H54 (cell line): ENCODE measurements around the gene DCST2.

Experiments
- DNase-seq: peaks from one replicate; pipeline ENCODE4 v3.0.0; 2011; ENCODE audit warnings: low spot score, mixed read lengths; ENCODE audit not compliant: insufficient read length
- FAIRE-seq: peaks from 3 replicates; lab custom pipeline; 2011; peaks lifted over from hg19 to GRCh38; lab: Jason Lieb, UNC
- POLR2A ChIP-seq: IDR thresholded peaks from 2 replicates; pipeline ENCODE4 v1.6.1; 2011; ENCODE audit warnings: low read depth, mild to moderate bottlenecking, low read length

DCST2 gene

DNA sequence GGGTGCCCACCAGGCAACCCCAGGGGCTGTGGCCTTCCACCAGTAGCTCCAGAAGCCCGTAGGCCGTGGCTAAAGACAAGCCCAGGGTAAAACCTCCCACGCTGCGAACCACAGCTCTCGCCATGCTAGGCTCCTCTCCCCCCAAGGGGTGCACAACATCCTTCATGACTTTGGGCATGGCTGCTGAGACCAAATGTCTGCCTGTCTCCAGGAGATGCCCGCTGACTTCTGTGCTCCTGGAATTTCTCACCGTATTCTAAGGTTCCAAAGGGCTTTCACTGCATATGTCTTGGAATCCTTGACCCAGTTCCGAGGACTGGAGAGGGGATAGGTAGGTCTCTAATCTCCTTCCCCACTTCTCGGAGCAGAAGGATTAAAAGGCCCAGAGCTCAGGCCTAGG is at the start of gene DCST2, which contains the start of gene DCST1:
Gene DCST2 (minus strand): TSS at position 258 of the 400 bp plus-strand sequence. CDS start 80 bp downstream, at position 178.
Gene DCST1 (plus strand): TSS at position 301 of the 400 bp plus-strand sequence. CDS start 213 bp downstream, outside the sequence.
- DNase-seq (no peak), FAIRE-seq (no peak)
- TF ChIP-seq POLR2A = no peak

GRCh38 chr1:155083052-155083541 is 49.5 kb upstream of the DCST2 start:
- no peak for FAIRE-seq
- no peak for TF ChIP-seq POLR2A
- no peak for DNase-seq

DNA sequence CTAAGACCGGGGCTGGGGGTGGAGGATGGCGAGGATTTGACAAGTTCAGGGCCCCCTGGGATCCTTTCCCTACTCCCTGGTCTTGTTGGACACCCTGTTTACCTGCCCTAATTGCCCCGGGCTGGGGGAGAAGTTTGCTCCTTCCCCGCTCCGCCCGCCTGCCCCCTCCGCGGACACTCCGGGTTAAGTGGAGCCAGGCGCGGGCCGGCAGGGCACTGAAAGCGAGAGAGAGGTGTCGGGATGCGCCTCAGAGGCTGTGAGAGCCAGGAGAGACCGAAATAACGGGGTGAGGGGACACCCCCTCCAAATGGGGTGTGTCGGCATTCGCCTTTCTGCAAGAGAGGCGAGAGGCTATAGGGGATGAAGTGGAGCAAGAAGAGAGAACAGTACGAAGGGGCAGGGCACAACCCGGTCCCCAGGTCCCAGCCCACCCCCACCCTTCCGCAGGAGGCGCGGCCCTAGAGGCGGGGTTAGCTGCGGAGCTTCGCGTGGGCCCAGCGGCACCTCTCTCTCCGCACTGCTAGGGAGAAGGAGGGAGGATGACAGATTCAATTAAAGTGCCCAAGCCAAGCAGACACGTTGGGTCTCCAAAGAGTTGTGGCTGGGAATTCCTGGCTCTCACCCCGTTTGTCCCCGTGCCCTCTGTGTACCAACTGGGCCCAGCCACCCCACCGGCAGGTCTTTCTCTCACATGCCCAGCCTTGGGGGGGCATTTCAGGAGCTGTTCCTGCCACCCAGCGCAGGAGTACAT is 48.9 kb upstream of the DCST2 start:
- no peak for TF ChIP-seq POLR2A
- no peak for DNase-seq
- no peak for FAIRE-seq

GRCh38 chr1:155081472-155082300 is 48.1 kb upstream of the DCST2 start:
- TF ChIP-seq POLR2A = no peak
- FAIRE-seq (no peak), DNase-seq (no peak)

DNA sequence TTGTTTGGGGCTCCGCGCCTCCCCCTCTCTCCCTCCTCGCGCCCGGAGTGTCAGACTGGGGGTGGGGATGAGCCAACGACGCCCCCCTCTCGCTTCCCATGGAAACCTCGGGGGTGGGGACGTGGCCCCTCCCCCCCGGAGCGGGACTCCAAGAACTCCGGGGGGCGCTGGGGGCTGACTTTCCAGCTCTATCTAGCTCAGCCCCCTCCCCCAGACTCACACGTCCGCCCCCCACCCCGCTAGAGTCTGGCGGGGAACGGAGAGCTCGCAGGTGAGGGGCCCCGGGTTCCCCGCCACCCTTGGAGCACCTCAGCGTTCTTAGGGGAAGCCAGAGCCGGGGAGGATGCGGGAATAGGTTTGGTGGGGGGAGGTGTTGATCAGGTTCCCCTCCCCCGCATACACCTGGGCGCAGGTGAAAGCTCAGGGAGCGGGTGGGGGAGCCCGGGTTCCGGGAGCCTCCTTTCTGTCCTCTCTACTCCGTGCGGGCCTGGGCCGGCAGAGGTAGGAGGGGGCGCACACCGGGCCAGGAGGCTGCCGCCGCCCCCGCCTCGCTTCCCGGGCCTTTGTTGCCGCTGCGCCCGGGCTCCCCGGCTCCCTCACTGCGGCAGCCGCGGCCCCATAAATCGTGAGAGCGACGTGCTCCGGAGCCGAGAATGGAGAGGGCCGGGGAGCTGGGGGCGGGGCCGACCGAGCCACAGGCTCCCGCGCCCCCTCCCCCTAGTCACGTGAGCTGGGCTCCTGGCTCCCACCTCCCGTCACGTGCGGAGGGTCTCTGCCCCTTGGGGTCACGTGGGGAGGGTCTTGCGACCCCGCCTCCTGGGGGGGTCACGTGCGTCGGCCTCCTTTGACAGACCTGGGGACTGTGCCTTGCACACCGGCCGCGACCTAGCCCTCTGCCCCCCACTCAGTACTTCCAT is 47.0 kb upstream of the DCST2 start:
- no peak for TF ChIP-seq POLR2A
- FAIRE-seq (no peak), DNase-seq (no peak)

- FAIRE-seq = no peak
- no peak for TF ChIP-seq POLR2A
- DNase-seq = no peak
Observed at GRCh38 chr1:155079487-155080311, 46.1 kb upstream of the DCST2 start.

DNA sequence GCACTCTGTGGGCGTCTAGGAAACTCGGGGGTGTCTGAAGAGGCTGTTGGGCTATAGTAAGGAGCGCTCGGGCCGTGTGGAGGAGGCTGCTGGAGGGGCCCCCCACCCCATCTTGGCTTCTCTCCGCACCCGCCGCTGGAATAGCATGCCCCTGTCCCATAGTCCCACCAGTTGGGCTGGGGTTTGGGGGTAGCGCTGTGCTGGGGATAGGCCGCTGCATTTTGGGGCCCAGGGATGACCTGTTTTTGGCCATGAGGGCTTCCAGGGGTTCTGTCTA is 45.6 kb upstream of the DCST2 start:
- DNase-seq = no peak
- no peak for TF ChIP-seq POLR2A
- FAIRE-seq = no peak

DNA sequence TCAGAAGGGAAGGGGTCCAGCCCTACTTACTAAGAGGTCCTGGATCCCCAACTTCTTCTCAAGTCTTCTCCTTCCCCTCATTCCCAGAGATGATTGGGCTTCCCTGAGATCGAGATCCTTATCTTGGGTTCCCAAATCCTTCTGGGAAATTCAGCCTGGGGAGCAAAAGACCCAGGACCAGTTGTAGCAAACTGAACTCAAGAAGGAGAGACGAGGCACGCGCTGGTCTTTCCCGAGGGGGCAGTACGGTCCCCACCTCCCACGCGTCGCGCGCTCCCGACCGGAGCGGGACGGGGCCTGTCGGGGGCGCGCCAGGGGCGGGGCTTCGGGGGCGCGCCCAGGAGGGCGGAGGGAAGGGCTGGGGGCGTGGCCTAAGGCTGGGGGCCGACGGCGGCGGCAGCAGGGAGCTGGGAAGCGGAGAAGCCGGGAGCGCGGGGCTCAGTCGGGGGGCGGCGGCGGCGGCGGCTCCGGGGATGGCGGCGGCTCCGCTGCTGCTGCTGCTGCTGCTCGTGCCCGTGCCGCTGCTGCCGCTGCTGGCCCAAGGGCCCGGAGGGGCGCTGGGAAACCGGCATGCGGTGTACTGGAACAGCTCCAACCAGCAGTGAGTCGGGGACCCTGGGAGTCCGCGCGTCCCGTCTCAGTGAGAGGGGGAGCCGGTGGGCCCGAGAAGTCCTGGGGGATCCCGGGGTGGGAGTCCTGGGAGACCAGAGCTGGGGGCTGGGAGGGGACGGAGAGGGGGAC is 45.1 kb upstream of the DCST2 start, which contains the start of gene EFNA3:
Gene EFNA3 (plus strand): TSS at position 369 of the 741 bp plus-strand sequence. CDS start 105 bp downstream, at position 474.
- no peak for FAIRE-seq
- no peak for TF ChIP-seq POLR2A
- DNase-seq = peak; percentile 89

GRCh38 chr1:155077758-155078445 is 44.3 kb upstream of the DCST2 start:
- no peak for TF ChIP-seq POLR2A
- DNase-seq (no peak), FAIRE-seq (no peak)

DNA sequence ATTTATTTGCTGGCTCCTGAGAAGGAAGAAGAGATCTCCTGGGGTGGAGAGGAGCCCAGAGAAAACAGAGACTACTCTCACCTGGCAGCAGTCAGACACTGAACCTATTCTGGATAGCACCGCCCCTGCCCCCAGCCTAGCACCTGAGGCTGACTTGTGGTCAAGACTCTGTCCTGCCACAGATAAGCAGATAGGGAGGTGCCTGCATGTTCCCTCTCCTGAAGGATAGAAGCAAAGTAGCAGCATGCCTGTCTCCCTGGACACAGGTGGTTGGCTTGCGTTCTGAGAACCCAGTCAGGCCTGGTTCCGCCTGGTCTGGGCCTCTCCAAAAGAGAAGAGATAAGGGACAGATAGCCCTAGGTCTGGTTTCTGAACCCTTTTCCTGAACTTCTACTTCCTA is 43.8 kb upstream of the DCST2 start:
- no peak for TF ChIP-seq POLR2A
- FAIRE-seq (no peak), DNase-seq (no peak)

- TF ChIP-seq POLR2A = no peak
- DNase-seq (no peak), FAIRE-seq (no peak)
Observed at GRCh38 chr1:155076371-155076770, 42.8 kb upstream of the DCST2 start.

DNA sequence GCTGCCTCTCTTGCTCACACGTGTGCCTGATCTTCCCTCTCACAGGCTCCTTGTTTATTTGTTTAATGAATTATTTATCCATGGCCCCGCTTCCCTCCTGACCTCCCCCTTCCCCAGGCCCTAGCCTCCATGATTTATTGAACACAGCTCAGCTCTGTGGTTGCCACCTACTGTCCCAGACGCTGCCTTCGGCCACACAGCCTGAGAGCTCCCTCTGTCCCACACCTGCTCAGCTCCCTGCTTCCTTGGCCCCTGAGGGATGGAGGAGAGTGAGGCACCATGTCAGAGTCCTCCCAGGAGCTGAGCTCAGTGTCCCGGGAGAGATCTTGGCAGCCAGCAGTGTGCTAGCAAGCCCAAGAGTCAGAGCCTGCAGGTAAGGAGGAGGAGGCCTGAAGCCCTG is 42.0 kb upstream of the DCST2 start:
- no peak for TF ChIP-seq POLR2A
- no peak for FAIRE-seq
- no peak for DNase-seq
